ENCODE results near the gene CTIF.

Gene CTIF

GRCh38 chr18:48635806-48636205 lies 97.0 kb downstream of the CTIF start:
- no peaks in the 10 kb centered on the region for H3F3A ChIP-seq (ENCODE audit: insufficient read depth)
- no peak for TF ChIP-seq CTCF (IDR thresholded peaks at IDR 0.05; ENCODE audit: insufficient read depth, low read length, poor library complexity, severe bottlenecking)
- TF ChIP-seq EZH2phosphoT487 (conservative IDR thresholded peaks at IDR 0.05; ENCODE audit: low read length), result no peak
- H3K9ac ChIP-seq (ENCODE audit: low read length), result no peak overlapping the region
- H4K20me1 ChIP-seq (ENCODE audit: low read depth, low read length), result no peaks in the 10 kb centered on the region
- no peak overlapping the region for H3K27ac ChIP-seq (ENCODE audit: low read depth, low read length)
- H3K9me3 ChIP-seq (ENCODE audit: insufficient read depth, low read length), result no peaks in the 10 kb centered on the region
- H3K27me3 ChIP-seq (ENCODE audit: low read length), result no peaks in the 10 kb centered on the region
- no peak overlapping the region for H2AFZ ChIP-seq (ENCODE audit: low read depth, low read length, severe bottlenecking)
- H3K4me2 ChIP-seq (ENCODE audit: low read depth, low read length, poor library complexity, severe bottlenecking), result no peak overlapping the region
- no peaks in the 10 kb centered on the region for H3K36me3 ChIP-seq (ENCODE audit: low read length)
- H3K9me2 ChIP-seq (replicated peaks; ENCODE audit: insufficient read depth, low read length), result no peaks in the 10 kb centered on the region
- H3K4me3 ChIP-seq (ENCODE audit: insufficient read depth, low read length, poor library complexity, severe bottlenecking), result no peak overlapping the region
- H3K79me2 ChIP-seq (ENCODE audit: insufficient read depth, low read length), result no peaks in the 10 kb centered on the region

GRCh38 chr18:48636436-48636835 lies 97.6 kb downstream of the CTIF start:
- Histone ChIP-seq H3K4me2 (ENCODE audit: low read depth, low read length, poor library complexity, severe bottlenecking) (no peak overlapping the region), H4K20me1 (ENCODE audit: low read depth, low read length) (no peaks in the 10 kb centered on the region), H3K4me3 (ENCODE audit: insufficient read depth, low read length, poor library complexity, severe bottlenecking) (no peak overlapping the region), H3K9ac (ENCODE audit: low read length) (no peak overlapping the region), H3F3A (ENCODE audit: insufficient read depth) (no peaks in the 10 kb centered on the region), H3K79me2 (ENCODE audit: insufficient read depth, low read length) (no peaks in the 10 kb centered on the region), H3K9me2 (replicated peaks; ENCODE audit: insufficient read depth, low read length) (no peaks in the 10 kb centered on the region), H3K27me3 (ENCODE audit: low read length) (no peaks in the 10 kb centered on the region), H3K36me3 (ENCODE audit: low read length) (no peaks in the 10 kb centered on the region), H3K9me3 (ENCODE audit: insufficient read depth, low read length) (no peaks in the 10 kb centered on the region), H2AFZ (ENCODE audit: low read depth, low read length, severe bottlenecking) (no peak overlapping the region), H3K27ac (ENCODE audit: low read depth, low read length) (no peak overlapping the region)
- no peak for TF ChIP-seq EZH2phosphoT487 (conservative IDR thresholded peaks at IDR 0.05; ENCODE audit: low read length)

- no peaks in the 10 kb centered on the region for H3K9me3 ChIP-seq (ENCODE audit: insufficient read depth, low read length)
- no peak overlapping the region for H3K4me2 ChIP-seq (ENCODE audit: low read depth, low read length, poor library complexity, severe bottlenecking)
- H4K20me1 ChIP-seq (ENCODE audit: low read depth, low read length), result no peaks in the 10 kb centered on the region
- TF ChIP-seq CTCF (IDR thresholded peaks at IDR 0.05; ENCODE audit: insufficient read depth, low read length, poor library complexity, severe bottlenecking) (no peak), EZH2phosphoT487 (conservative IDR thresholded peaks at IDR 0.05; ENCODE audit: low read length) (no peak)
- H3K36me3 ChIP-seq (ENCODE audit: low read length), result no peaks in the 10 kb centered on the region
- no peaks in the 10 kb centered on the region for H3F3A ChIP-seq (ENCODE audit: insufficient read depth)
- no peak overlapping the region for H3K9ac ChIP-seq (ENCODE audit: low read length)
- H3K27ac ChIP-seq (ENCODE audit: low read depth, low read length), result no peak overlapping the region
- no peak overlapping the region for H2AFZ ChIP-seq (ENCODE audit: low read depth, low read length, severe bottlenecking)
- no peaks in the 10 kb centered on the region for H3K9me2 ChIP-seq (replicated peaks; ENCODE audit: insufficient read depth, low read length)
- H3K27me3 ChIP-seq (ENCODE audit: low read length), result no peaks in the 10 kb centered on the region
- H3K4me3 ChIP-seq (ENCODE audit: insufficient read depth, low read length, poor library complexity, severe bottlenecking), result no peak overlapping the region
- no peaks in the 10 kb centered on the region for H3K79me2 ChIP-seq (ENCODE audit: insufficient read depth, low read length)
Measured at GRCh38 chr18:48637081-48637990, 98.5 kb downstream of the CTIF start.

GRCh38 chr18:48638451-48638850 lies 99.6 kb downstream of the CTIF start:
- no peaks in the 10 kb centered on the region for H4K20me1 ChIP-seq (ENCODE audit: low read depth, low read length)
- H3F3A ChIP-seq (ENCODE audit: insufficient read depth), result no peaks in the 10 kb centered on the region
- H3K79me2 ChIP-seq (ENCODE audit: insufficient read depth, low read length), result no peaks in the 10 kb centered on the region

More at GRCh38 chr18:48638451-48638850, 99.6 kb downstream of the CTIF start:
- Histone ChIP-seq H3K4me2 (ENCODE audit: low read depth, low read length, poor library complexity, severe bottlenecking) (no peak overlapping the region), H3K36me3 (ENCODE audit: low read length) (no peaks in the 10 kb centered on the region), H3K4me3 (ENCODE audit: insufficient read depth, low read length, poor library complexity, severe bottlenecking) (no peak overlapping the region), H3K9me3 (ENCODE audit: insufficient read depth, low read length) (no peaks in the 10 kb centered on the region), H2AFZ (ENCODE audit: low read depth, low read length, severe bottlenecking) (no peak overlapping the region), H3K27ac (ENCODE audit: low read depth, low read length) (no peak overlapping the region), H3K27me3 (ENCODE audit: low read length) (no peaks in the 10 kb centered on the region), H3K9me2 (replicated peaks; ENCODE audit: insufficient read depth, low read length) (no peaks in the 10 kb centered on the region), H3K9ac (ENCODE audit: low read length) (no peak overlapping the region)
- TF ChIP-seq CTCF (IDR thresholded peaks at IDR 0.05; ENCODE audit: insufficient read depth, low read length, poor library complexity, severe bottlenecking), result no peak
- TF ChIP-seq EZH2phosphoT487 (conservative IDR thresholded peaks at IDR 0.05; ENCODE audit: low read length), result no peak
